HG03159 (cell line): ENCODE measurements around the gene TBC1D24.
"Not testable (repeated sequence)": the region's sequence is repeated elsewhere in the genome, so short reads cannot be mapped to it uniquely, and the experiment has no call there.

Experiments
- ATAC-seq: cut with Tn5 transposase; IDR thresholded peaks from one replicate; pipeline ENCODE4 v1.9.1; 2021; ENCODE audit warnings: mild to moderate bottlenecking, moderate library complexity; ENCODE audit not compliant: unreplicated experiment

The TBC1D24 gene

DNA sequence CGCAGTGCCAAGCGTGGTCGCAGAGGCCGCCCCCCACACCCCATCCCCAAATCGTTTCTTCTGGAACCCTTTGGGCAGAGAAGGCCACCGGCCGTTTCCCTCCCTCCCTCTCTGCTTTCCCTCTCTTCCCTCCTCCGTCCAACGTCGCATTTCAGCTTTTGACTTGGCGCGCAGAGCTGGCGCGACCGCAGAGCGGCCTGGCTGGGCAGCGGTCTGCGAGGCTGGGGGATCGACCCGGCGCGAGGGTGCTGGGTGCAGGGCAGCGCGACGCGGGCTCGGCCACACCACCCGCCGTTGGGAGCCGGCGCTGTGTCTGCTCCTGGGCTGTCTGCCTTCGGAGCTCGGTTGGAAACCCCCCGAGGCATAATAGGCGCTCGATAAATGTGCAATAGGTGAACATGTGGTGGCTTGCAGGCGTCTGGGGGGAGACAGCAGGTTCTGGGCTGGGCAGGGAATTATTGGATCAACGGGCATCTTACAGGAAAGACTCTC lies 6.6 kb upstream of the TBC1D24 start:
- no peak for ATAC-seq

DNA sequence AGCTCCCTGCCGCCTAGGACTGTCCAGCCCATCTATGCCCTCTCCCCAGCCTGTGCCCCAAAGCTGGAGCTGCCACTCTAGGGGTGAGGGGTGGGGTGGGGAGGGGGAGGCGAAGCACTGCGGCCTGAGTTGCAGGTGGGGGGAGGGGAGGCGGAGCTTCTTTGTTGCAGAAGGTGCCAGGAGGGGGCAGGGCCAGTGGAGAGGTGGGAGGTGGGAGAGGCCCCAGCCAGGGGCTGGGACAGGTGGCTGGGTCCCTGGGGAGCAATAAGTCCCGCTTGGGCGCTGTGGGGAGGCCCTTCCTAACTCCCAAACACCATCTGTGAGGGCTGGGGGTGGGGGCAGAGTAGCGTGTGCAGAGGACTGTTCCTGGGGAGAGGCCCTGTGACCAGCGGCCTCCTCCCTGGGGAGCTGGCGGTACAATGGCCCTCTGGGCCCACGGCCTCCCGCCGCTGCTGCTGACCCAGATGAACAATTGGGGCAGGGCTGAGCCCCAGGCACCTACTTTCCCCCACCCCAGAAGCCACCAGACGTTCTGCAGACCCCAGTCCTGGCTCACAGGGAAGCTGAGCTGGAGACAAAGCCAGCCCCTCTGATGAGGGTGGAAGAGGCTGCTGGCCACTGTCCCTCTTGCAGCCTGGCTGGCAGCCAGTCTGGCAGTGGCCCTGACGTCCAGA lies 6.1 kb upstream of the TBC1D24 start:
- ATAC-seq = no peak

DNA sequence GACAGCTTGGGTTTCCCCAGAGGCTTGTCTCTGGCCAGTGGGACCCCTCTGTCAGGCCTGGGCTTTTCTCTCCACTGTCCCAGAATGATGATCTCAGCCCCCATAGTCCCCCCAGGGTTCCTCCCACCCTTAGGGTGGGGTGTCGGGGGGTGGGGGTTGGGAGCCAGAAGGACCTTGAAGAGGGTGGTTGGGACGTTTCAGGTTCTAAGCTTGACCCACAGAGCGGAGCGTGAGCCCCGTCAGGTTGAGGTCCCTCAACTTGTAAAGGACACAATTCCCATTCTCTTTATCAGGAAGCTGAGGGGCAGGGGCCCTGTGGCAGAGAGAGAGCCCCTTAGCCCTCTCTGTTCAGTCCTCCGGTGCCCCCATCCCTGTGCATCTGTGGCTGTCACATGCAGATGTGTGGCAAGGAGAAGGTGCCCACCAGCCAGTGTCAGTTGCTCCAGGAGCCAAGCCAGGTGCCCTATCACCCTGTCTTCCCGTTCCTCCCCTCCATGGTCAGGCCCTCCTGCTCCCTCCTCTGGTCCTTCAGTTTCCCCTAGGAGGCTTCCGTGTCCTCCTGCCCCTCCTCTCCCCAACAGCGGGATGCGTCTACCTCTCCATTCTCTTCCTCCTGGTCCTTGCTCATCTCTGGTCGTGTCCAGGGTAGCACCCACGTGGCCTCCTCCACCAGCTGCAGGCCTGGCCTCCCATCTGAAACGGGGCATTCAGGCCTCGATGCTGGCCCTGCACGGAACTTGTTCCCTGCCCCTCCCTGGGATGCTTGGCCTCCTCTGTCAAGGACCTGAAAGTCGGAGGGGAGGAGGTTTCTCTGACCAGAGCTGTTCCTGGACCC lies 5.3 kb upstream of the TBC1D24 start:
- ATAC-seq = no peak

DNA sequence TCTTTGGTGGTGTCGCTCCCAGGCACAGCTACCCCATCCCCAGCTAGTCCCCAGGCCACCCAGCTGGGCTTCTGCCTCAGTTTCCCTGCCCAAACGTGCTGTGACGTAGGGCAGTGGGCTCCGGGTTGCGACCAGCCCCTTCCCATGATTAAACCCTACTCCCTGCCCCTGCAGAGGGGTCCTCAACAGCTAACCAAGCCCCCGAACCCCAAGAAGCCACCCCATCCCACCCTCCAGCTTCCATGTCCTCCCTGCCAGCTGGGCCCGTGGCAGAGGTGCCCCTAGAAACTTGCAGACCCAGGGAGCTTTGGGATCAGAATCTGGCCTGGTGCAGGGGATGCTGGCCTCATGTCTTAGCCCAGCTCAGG lies 4.7 kb upstream of the TBC1D24 start:
- no peak for ATAC-seq

DNA sequence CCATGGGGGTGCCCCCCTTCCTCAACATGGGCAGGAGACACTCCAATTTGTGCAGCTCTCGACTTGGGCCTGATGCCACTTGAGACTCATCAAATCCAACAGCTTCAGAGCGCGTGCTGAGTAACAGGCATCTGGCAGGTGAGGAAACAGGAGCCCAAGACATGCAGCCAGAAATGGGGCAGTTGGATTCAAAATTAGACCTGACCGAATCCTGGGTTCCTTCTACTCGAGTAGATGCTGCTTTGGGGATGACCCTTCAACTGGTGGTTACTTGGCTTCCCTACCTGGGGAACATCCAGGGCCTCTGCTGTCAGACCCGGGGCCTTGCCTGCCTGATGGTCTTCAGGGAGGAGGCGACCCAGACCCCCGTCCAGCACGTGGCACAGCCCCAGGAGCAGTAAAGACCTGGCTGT lies 4.3 kb upstream of the TBC1D24 start:
- no peak for ATAC-seq

DNA sequence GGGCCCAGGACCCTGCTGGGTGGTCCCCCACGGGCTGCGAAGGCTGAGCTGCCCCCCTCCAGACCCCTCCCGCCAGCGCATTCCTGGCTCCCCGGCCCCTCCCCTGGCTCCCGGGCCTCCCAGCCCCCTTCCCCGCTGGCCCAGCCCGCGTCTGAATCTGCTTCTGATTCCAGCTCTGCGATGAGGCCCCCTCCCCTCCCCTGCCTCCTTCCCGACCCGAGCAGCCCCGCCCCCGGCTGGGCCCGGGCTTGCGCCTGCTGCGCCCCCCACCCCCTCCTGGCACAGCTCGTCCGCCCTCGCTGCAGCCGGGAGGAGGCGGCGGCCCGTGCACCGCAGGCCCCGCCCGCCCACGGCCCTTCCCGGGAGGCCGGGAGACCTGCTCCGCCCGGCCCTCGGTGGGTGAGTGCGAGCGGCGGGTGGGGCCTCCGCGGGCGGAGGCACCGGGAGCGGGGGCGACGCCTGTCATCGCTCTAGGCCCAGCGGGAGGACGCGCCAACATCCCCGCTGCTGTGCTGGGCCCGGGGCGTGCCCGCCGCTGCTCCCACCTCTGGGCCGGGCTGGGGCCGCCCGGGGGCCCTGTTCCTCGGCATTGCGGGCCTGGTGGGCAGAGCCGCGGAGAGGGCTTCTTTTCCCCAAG lies 3.8 kb upstream of the TBC1D24 start, which contains the start of gene NTN3:
Gene NTN3 (plus strand): TSS at position 282 of the 637 bp plus-strand sequence. CDS start 405 bp downstream, outside the sequence.
- ATAC-seq = no peak

DNA sequence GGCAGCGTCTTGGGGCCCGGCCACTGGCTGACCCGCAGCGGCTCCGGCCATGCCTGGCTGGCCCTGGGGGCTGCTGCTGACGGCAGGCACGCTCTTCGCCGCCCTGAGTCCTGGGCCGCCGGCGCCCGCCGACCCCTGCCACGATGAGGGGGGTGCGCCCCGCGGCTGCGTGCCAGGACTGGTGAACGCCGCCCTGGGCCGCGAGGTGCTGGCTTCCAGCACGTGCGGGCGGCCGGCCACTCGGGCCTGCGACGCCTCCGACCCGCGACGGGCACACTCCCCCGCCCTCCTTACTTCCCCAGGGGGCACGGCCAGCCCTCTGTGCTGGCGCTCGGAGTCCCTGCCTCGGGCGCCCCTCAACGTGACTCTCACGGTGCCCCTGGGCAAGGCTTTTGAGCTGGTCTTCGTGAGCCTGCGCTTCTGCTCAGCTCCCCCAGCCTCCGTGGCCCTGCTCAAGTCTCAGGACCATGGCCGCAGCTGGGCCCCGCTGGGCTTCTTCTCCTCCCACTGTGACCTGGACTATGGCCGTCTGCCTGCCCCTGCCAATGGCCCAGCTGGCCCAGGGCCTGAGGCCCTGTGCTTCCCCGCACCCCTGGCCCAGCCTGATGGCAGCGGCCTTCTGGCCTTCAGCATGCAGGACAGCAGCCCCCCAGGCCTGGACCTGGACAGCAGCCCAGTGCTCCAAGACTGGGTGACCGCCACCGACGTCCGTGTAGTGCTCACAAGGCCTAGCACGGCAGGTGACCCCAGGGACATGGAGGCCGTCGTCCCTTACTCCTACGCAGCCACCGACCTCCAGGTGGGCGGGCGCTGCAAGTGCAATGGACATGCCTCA lies 3.1 kb upstream of the TBC1D24 start:
- no peak for ATAC-seq

DNA sequence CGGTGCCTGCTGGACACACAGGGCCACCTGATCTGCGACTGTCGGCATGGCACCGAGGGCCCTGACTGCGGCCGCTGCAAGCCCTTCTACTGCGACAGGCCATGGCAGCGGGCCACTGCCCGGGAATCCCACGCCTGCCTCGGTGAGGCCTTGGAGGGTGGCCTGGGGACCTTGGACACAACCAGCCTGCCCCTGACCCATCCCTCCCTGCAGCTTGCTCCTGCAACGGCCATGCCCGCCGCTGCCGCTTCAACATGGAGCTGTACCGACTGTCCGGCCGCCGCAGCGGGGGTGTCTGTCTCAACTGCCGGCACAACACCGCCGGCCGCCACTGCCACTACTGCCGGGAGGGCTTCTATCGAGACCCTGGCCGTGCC lies 2.5 kb upstream of the TBC1D24 start:
- ATAC-seq = no peak

DNA sequence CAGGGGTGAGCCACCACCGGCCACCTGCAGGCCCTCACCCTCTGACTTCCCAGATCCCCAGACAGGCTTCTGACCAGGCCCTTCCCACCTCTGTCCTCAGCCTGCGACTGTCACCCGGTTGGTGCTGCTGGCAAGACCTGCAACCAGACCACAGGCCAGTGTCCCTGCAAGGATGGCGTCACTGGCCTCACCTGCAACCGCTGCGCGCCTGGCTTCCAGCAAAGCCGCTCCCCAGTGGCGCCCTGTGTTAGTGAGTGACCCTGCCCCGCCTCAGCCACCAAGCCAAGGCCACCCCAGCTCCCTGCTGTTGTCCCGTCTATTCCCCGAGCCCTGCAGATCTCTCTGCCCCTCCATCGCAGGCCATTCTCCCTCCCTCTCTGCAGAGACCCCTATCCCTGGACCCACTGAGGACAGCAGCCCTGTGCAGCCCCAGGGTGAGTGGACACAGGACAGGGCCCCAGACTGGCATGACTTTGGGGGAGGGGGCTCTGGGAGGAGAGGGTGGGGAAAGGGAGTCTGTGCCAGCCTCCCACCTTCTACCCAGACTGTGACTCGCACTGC lies 2.0 kb upstream of the TBC1D24 start:
- no peak for ATAC-seq

DNA sequence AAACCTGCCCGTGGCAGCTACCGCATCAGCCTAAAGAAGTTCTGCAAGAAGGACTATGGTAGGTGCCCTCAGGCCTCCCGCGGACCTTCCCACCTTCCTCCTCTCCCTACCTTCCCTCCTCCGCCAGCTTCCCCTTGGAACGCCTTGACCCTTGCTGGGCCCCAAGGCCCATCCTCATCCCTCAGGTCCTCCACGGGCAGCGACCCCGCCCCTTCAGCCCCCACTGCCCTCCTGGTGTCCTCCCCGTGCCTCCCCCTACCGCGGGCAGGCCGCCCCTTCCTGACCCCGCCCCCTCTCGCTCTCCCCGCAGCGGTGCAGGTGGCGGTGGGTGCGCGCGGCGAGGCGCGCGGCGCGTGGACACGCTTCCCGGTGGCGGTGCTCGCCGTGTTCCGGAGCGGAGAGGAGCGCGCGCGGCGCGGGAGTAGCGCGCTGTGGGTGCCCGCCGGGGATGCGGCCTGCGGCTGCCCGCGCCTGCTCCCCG lies 1.4 kb upstream of the TBC1D24 start:
- ATAC-seq = no peak

DNA sequence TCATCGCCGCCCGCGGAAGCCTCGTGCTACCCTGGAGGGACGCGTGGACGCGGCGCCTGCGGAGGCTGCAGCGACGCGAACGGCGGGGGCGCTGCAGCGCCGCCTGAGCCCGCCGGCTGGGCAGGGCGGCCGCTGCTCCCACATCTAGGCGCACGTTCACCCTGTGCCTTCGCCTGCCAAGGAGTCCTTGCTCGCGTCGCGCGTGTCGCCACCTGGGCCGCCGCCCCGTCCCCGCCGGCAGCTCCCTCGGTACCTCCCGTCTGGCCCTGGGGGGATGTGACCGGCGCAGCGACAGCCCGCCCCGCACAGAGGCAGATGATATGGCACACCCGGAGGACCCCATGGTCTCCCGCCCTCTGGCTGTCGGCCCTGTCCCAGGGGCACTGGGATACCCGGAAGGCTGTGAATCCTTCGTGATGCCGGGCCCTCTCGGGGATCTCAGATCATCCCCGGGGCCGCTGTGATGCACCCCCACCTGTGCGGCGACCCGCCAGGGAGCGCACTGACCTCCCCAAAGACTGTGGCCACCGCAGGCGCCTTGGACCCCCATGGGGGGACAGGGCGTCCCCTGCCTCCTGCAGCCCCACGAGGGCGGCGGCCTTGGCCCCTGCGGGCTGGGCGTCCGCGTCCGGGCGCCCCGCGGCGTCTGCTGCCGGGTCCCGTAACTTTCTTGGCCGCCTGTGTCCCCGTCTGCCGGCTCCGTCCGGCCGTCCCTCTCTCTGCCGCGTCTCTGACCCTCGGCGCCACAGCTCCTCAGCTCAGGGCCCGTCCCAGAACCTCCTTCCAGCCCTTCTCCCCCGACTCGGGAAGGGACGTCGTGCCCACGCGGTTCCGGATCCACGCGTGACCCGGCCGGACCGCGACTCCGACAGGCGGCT lies 689 bp upstream of the TBC1D24 start:
- ATAC-seq = peak; percentile 19

DNA sequence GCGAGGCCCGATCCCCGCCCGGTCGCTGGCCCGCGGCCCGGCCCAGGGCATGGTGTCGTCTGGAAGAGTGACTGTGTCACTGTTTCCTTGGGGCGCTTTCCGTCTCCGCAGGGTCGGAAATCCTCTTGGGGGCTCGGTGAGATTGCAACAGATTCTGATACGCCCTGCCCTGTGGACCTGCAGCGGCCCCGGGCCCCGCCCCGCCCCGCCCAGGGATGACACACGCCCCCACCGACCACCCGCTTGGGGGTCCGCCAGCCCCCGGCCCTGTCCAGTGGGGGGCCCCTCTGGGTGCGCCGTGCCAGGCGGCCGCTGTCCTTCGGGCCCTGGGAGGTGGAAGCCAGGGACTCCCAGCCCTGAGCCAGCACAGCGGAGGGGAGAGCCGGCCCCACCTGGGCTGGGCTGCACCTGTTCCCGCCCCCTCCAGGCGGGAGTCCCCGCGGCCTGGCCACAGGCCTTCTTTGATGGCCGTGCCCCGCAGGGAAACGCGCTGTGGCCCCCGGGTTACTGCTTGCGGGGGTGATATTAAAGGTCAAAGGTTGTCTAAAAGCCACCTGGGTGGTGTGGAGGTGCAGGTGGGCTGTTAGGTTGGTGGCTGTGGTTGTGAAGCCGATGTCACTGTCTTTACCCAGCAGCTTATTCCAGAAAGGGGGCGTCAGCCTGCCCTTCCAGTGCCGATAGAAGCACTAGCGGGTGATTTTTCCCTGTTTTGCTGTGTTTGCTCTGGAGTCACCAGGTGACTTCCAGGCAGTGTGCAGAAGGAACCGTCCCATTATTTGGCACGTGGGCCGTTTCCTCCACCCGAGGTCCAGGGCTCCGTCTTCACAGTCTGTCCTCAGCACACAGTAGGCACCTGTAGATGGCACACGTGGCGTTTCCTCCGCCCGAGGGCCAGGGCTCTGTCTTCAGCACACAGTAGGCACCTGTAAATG lies 752 bp downstream of the TBC1D24 start:
- ATAC-seq = no peak

DNA sequence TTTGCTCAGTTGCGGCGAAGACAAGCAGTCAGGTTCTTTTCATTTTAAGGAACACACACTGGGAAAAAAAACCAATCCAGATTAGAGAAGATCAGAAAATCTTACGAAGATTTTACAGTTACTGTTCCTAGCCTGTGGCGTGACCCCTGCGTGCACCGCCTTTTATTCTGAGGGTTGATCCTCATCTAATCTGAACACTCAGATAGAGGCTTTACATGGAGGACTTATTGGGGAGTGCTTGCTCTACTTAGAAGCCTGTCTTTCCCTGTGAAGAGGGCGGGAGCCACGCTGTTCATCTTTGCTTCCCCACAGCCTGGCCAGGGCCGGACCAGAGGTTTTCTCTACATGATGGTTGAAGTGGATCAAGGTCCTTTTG lies 1.4 kb downstream of the TBC1D24 start:
- no peak for ATAC-seq

DNA sequence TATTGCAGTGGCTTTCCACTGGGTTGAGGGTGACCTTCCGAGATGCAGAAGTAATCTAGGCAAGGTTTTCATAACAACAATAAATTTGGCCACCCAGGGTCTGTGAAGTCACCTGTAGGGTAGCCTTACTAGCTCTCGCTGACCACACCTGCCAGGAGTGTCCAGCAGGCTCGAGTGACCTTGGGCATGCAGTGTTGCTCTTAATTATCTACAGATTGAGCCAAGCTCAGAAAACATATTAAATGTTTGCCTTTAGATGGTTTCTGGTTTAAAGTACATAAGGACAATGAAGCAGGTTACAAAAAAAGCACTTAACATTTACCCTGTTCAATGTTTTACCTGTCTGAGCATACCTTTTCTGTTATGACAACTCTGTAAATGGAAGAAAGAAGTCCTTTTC lies 1.8 kb downstream of the TBC1D24 start:
- ATAC-seq = no peak

DNA sequence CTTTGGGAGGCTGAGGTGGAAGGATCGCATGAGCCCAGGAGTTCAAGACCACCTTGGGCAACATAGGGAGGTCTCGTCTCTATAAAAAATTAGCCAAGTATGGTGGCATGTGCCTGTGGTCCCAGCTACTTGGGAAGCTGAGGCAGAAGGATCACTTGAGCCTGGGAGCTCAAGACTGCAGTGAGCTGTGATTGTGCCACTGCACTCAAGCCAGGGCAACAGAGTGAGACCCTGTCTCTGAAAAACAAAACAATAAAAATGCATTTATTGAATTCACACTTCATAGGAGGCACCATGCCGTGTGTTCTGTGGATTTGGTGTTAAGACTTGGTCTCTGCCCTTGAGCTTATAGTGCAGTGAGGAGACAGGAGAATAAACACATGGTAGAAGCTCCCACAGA lies 2.4 kb downstream of the TBC1D24 start:
- ATAC-seq = no peak

DNA sequence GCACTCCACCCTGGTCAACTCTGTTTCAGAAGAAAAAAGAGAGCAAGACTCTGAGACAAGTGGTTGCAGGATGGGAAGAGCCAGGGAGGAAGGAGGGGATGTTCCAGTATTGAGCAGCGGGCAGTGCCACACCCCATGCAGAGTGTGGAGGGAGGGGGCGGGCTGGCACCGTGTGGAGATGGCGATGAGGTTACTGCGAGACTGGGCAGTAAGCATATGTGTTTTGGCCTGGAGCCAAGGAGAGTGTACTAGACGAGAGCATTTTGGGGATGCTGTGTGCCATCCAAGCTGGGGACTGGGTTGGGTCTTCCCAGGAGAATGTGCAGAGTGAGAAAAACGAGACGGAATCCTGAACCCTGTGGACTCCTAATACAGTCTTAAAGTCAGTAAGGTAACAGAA lies 3.4 kb downstream of the TBC1D24 start:
- ATAC-seq = no peak

DNA sequence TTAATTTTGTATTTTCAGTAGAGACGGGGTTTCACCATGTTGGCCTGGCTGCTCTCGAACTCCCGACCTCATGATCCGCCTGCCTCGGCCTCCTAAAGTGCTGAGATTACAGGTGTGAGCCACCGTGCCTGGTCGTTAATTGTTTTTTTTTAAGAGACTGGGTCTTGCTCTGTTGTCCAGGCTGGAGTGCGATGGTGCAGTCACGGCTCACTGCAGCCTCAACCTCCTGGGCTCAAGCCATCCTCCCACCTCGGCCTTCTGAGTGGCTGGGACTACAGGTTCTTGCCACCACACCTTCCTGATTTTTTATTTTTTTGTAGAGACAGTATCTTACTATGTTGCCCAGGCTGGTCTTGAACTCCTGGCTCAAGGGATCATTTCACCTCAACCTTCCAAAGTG lies 5.1 kb downstream of the TBC1D24 start:
- not testable (repeated sequence) for ATAC-seq

DNA sequence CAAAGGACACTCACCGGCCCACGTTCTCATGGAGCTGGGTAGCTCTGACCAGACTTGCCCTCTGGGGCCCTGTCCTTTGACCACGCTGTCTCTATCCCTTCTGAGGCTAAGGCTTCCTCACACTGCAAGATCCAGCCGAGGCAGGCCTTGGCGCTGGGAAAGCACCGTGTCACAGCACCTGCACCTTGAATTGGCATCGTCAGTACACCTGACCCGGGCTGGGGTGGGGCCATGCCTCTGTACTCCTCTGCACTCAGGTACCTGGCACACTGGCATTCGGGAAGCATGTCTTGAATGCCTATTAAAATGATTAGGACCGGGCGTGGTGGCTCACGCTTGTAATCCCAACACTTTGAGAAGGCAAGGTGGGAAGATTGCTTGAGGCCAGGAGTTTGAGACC lies 6.0 kb downstream of the TBC1D24 start:
- no peak for ATAC-seq
